Transverse colon (tissue), 4 donors: ENCODE measurements around the gene NRCAM. TPM values are rescaled to one million over a fixed set of nuclear protein-coding genes. Genes with fewer than 3 reads are reported as not detected.

Experiments used
- DNase-seq: peaks from one replicate; pipeline ENCODE4 v3.0.0-alpha.2; 2019
- H3K27ac ChIP-seq, 4 donors: fragments of 200-600 bp; sonication (generic); 2 replicates each; pipeline ENCODE4 v1.5.1; 2016 to 2018; ENCODE audit warnings: inconsistent platforms in 4 of 4
- H3K27me3 ChIP-seq: fragments of 200-600 bp; sonication (generic); 2 replicates; pipeline ENCODE4 v1.5.1; 2017; ENCODE audit warnings: inconsistent platforms
- H3K36me3 ChIP-seq, 4 donors: fragments of 200-600 bp; sonication (generic); 2 replicates each; pipeline ENCODE4 v1.5.1; 2017 to 2019; ENCODE audit warnings: inconsistent platforms in 4 of 4
- H3K4me1 ChIP-seq, 4 donors: fragments of 200-600 bp; sonication (generic); 2 replicates each; pipeline ENCODE4 v1.5.1; 2017 to 2020; ENCODE audit warnings: inconsistent platforms in 4 of 4
- H3K4me3 ChIP-seq, 4 donors: fragments of 200-600 bp; sonication (generic); 1 replicate in 1 of 4; 2 replicates in 3 of 4; pipeline versions ENCODE4 v1.5.1 to v1.6.1; 2017 to 2019; ENCODE audit warnings: inconsistent platforms in 4 of 4
- H3K9me3 ChIP-seq, 2 donors: fragments of 200-600 bp; sonication (generic); 2 replicates each; pipeline ENCODE4 v1.5.1; 2017 to 2019; ENCODE audit warnings: inconsistent platforms in 2 of 2
- EP300 ChIP-seq: sonication (generic); formaldehyde crosslinking; IDR thresholded peaks from one replicate; pipeline ENCODE4 v1.6.1; 2017; ENCODE audit warnings: antibody characterized with exemption, low read depth
- POLR2A ChIP-seq: fragments of 450-650 bp; IDR thresholded peaks from one replicate; pipeline ENCODE4 v1.6.1; 2016; ENCODE audit warnings: antibody characterized with exemption, mild to moderate bottlenecking, moderate library complexity
- POLR2AphosphoS5 ChIP-seq, 3 donors: sonication (generic); formaldehyde crosslinking; IDR thresholded peaks; one replicate each; pipeline ENCODE4 v1.6.1; 2016; ENCODE audit warnings: antibody characterized with exemption in 3 of 3
- WGBS, 2 donors: methylation state at CpG; one replicate each; pipeline ENCODE4 v1.1.5; 2018; ENCODE audit warnings: low coverage in 1 of 2; 5-methylcytosine and 5-hydroxymethylcytosine counted together
- in situ Hi-C, 4 donors: fragments of 200-750 bp; cut with MboI; loops; one replicate each; pipeline versions ENCODE4 v1.15.0 to v1.15.1; 2017; ENCODE audit warnings: low sequenced_read_pairs in 3 of 4, low pct_ligation_motif_present in 1 of 4, low pct_unique_long_range_greater_than_20kb in 1 of 4
- intact Hi-C: fragments of 100-400 bp; cut with DNase I; formaldehyde crosslinking; loops from one replicate; pipeline ENCODE4 v1.15.1; 2023; ENCODE audit warnings: low total_unique reads
- total RNA-seq, 4 donors: library from RNA; depleted of rRNA; stranded (reverse); fragments of >200 nt; gene quantifications; one replicate each; pipeline ENCODE4 v1.1.0, GENCODE V29; 2016
- TF ChIP-seq, protein P1 (sequence below), 5 experiments: fragments of 200-600 bp in 3 of 5; fragments of 450-650 bp in 2 of 5; sonication (generic) in 3 of 5; IDR thresholded peaks; 1 replicate in 2 of 5; 2 replicates in 3 of 5; pipeline ENCODE4 v1.5.1; 2016 to 2017; ENCODE audit warnings: antibody characterized with exemption in 5 of 5, inconsistent platforms in 3 of 5, mild to moderate bottlenecking in 2 of 5, moderate library complexity in 1 of 5

Gene NRCAM
- total RNA-seq, 4 donors from 2014 or later = 0.60 to 2.5 (median 1.8) TPM

GRCh38 chr7:108384716-108385483 is 71.3 kb downstream of the NRCAM start:
- intact Hi-C loops = no loop called here
- WGBS, 2 donors = 61 to 76% methylated on average over 5 of the region's 5 CpGs

DNA sequence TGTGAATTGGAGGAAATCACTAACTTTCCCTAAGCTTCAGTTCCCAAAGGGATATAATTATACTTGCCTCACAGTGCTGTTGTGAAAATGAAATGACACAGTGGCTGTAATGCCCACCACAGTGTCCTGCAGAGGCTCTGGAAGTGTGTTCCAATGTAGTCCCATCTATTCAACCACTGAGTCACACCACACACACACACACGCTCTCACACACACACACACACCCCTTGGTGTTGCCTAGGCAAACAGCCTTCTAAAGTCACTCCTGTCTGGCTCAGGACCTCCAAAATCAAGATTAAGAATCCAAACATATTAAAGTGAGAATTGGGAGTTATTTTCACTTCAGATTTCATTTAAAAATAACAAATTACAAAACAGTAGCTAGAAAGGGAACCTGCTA is 73.3 kb downstream of the NRCAM start:
- intact Hi-C loops = no loop called here
- no peak overlapping the region for H3K27ac ChIP-seq
- no peak for DNase-seq
- TF ChIP-seq POLR2AphosphoS5 (IDR thresholded peaks at IDR 0.05) (no peak), EP300 (no peak), POLR2A (no peak)
- TF ChIP-seq, protein P1, sequence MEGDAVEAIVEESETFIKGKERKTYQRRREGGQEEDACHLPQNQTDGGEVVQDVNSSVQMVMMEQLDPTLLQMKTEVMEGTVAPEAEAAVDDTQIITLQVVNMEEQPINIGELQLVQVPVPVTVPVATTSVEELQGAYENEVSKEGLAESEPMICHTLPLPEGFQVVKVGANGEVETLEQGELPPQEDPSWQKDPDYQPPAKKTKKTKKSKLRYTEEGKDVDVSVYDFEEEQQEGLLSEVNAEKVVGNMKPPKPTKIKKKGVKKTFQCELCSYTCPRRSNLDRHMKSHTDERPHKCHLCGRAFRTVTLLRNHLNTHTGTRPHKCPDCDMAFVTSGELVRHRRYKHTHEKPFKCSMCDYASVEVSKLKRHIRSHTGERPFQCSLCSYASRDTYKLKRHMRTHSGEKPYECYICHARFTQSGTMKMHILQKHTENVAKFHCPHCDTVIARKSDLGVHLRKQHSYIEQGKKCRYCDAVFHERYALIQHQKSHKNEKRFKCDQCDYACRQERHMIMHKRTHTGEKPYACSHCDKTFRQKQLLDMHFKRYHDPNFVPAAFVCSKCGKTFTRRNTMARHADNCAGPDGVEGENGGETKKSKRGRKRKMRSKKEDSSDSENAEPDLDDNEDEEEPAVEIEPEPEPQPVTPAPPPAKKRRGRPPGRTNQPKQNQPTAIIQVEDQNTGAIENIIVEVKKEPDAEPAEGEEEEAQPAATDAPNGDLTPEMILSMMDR (IDR thresholded peaks at IDR 0.05) = no peak
- no peak overlapping the region for H3K4me3 ChIP-seq
- WGBS, 2 donors = 83% methylated on average over 1 of the region's 1 CpG; no CpG with 5 or more reads in 1 of the 2 donors
- in situ Hi-C loops = no loop called here
- H3K9me3 ChIP-seq = no peaks in the 10 kb centered on the region
- H3K36me3 ChIP-seq = no peaks in the 10 kb centered on the region
- no peaks in the 10 kb centered on the region for H3K27me3 ChIP-seq
- H3K4me1 ChIP-seq = no peaks in the 10 kb centered on the region

More at GRCh38 chr7:108384716-108385483, 71.3 kb downstream of the NRCAM start:
- H3K36me3 ChIP-seq = no peaks in the 10 kb centered on the region
- DNase-seq = no peak
- H3K4me3 ChIP-seq = no peak overlapping the region
- in situ Hi-C loops = no loop called here
- TF ChIP-seq POLR2AphosphoS5 (IDR thresholded peaks at IDR 0.05) (no peak), EP300 (no peak), POLR2A (no peak)
- TF ChIP-seq, protein P1 (IDR thresholded peaks at IDR 0.05) = no peak
- H3K4me1 ChIP-seq = no peaks in the 10 kb centered on the region
- H3K9me3 ChIP-seq = no peaks in the 10 kb centered on the region
- no peak overlapping the region for H3K27ac ChIP-seq
- H3K27me3 ChIP-seq = no peaks in the 10 kb centered on the region

GRCh38 chr7:108380517-108380916 is 75.7 kb downstream of the NRCAM start:
- no peak overlapping the region for H3K27ac ChIP-seq
- no peak for TF ChIP-seq EP300
- TF ChIP-seq, protein P1 (IDR thresholded peaks at IDR 0.05) = no peak
- TF ChIP-seq POLR2AphosphoS5 (IDR thresholded peaks at IDR 0.05) = no peak
- TF ChIP-seq POLR2A = no peak
- no peaks in the 10 kb centered on the region for H3K36me3 ChIP-seq
- in situ Hi-C loops (no loop called here), intact Hi-C loops (no loop called here)
- H3K4me3 ChIP-seq = no peak overlapping the region
- no peaks in the 10 kb centered on the region for H3K27me3 ChIP-seq
- no peaks in the 10 kb centered on the region for H3K4me1 ChIP-seq
- no peak for DNase-seq
- H3K9me3 ChIP-seq = no peaks in the 10 kb centered on the region

DNA sequence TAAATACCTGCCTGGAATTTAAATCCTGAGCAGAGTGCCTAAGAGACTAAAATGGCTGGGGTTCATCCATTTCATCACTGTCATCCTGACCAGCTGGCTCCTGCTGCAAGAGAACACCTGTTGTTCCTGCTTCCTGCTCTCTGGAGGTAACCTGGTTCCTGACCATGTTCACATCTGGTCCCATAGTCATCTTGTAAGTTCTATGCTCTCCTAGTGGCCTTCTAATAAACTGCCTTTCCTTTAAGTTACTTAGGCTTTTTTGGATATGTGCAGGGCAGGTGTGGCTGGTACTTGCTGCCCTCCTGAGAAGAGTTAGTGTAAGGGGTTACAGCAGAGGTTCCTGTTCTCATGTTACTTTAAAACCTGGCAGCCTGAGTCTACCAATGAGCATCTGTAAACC is 80.0 kb downstream of the NRCAM start:
- Histone ChIP-seq H3K27ac (no peak overlapping the region), H3K9me3 (no peaks in the 10 kb centered on the region), H3K27me3 (no peaks in the 10 kb centered on the region), H3K4me3 (no peak overlapping the region), H3K4me1 (no peaks in the 10 kb centered on the region), H3K36me3 (no peaks in the 10 kb centered on the region)
- DNase-seq = no peak
- in situ Hi-C loops = no loop called here
- intact Hi-C loops = no loop called here
- TF ChIP-seq POLR2AphosphoS5 (IDR thresholded peaks at IDR 0.05) (no peak), EP300 (no peak)

GRCh38 chr7:108375668-108376067 is 80.6 kb downstream of the NRCAM start:
- H3K4me3 ChIP-seq = no peak overlapping the region
- no peak for TF ChIP-seq POLR2AphosphoS5 (IDR thresholded peaks at IDR 0.05)
- TF ChIP-seq POLR2A = no peak
- TF ChIP-seq, protein P1 (IDR thresholded peaks at IDR 0.05) = no peak
- TF ChIP-seq EP300 = no peak
- intact Hi-C loops (no loop called here), in situ Hi-C loops (no loop called here)
- DNase-seq = no peak
- no peak overlapping the region for H3K27ac ChIP-seq
- no peaks in the 10 kb centered on the region for H3K4me1 ChIP-seq
- H3K9me3 ChIP-seq = no peaks in the 10 kb centered on the region
- H3K36me3 ChIP-seq = no peaks in the 10 kb centered on the region
- H3K27me3 ChIP-seq = no peaks in the 10 kb centered on the region
- 87 to 92% methylated on average over 1 of the region's 1 CpG for WGBS, 2 donors
